ENCODE results near the gene MYO7A. TPM values are rescaled to one million over a fixed set of nuclear protein-coding genes. Genes with fewer than 3 reads are reported as not detected.

The MYO7A gene
- polyA plus RNA-seq, 1 experiment, result not detected

- ChIA-PET POLR2A (no interaction called here), CTCF (interaction anchor here (0.7 to 3.5 kb wide), 2 partner anchors 15 to 406 kb away, joined by 3 to 26 read pairs; partner anchors contain the start of gene MYO7A)
- H3K27me3 ChIP-seq (ENCODE audit: control insufficient read depth, insufficient read depth, low read length), result peaks cover 19% of the 10 kb centered on the region
- no peak for TF ChIP-seq CTCF (IDR thresholded peaks at IDR 0.05; ENCODE audit: low read depth, low read length)
- H3K4me3 ChIP-seq (ENCODE audit: low read depth, low read length), result no peak overlapping the region
- no peaks in the 10 kb centered on the region; the same call in 1 of the 2 replicates for H3K9me3 ChIP-seq (ENCODE audit: control insufficient read depth, insufficient read depth, low read length)
- no peak overlapping the region for H3K27ac ChIP-seq (ENCODE audit: low read depth, low read length)
- DNase-seq (ENCODE audit: low read depth, low spot score), result no peak
Observed at GRCh38 chr11:77142091-77142975, 14.3 kb downstream of the MYO7A start.

- no peak overlapping the region for H3K4me3 ChIP-seq (ENCODE audit: low read depth, low read length)
- H3K27ac ChIP-seq (ENCODE audit: low read depth, low read length), result no peak overlapping the region
- TF ChIP-seq CTCF (IDR thresholded peaks at IDR 0.05; ENCODE audit: low read depth, low read length), result no peak
- ChIA-PET CTCF (no interaction called here), POLR2A (no interaction called here)
- H3K27me3 ChIP-seq (ENCODE audit: control insufficient read depth, insufficient read depth, low read length), result peaks cover 27% of the 10 kb centered on the region
- H3K9me3 ChIP-seq (ENCODE audit: control insufficient read depth, insufficient read depth, low read length), result no peaks in the 10 kb centered on the region; the same call in 1 of the 2 replicates
- no peak for DNase-seq (ENCODE audit: low read depth, low spot score)
Observed at GRCh38 chr11:77143405-77144020, 15.5 kb downstream of the MYO7A start.

- DNase-seq (ENCODE audit: low read depth, low spot score), result no peak
- H3K27ac ChIP-seq (ENCODE audit: low read depth, low read length), result no peak overlapping the region
- TF ChIP-seq CTCF (IDR thresholded peaks at IDR 0.05; ENCODE audit: low read depth, low read length), result no peak
- CTCF ChIA-PET, result interaction anchor here (1.6 kb wide), 1 partner anchor 17 kb away, joined by 5 read pairs; the partner anchor contains the start of gene MYO7A
- H3K9me3 ChIP-seq (ENCODE audit: control insufficient read depth, insufficient read depth, low read length), result no peaks in the 10 kb centered on the region; the same call in 1 of the 2 replicates
- POLR2A ChIA-PET, result no interaction called here
- peaks cover 27% of the 10 kb centered on the region for H3K27me3 ChIP-seq (ENCODE audit: control insufficient read depth, insufficient read depth, low read length)
- H3K4me3 ChIP-seq (ENCODE audit: low read depth, low read length), result no peak overlapping the region
Observed at GRCh38 chr11:77144196-77144856, 16.3 kb downstream of the MYO7A start.

- H3K9me3 ChIP-seq (ENCODE audit: control insufficient read depth, insufficient read depth, low read length), result no peaks in the 10 kb centered on the region; the same call in 1 of the 2 replicates
- H3K27me3 ChIP-seq (ENCODE audit: control insufficient read depth, insufficient read depth, low read length), result peaks cover 30% of the 10 kb centered on the region
- ChIA-PET POLR2A (no interaction called here), CTCF (interaction anchor here (1.6 kb wide), 1 partner anchor 17 kb away, joined by 5 read pairs; the partner anchor contains the start of gene MYO7A)
- TF ChIP-seq CTCF (IDR thresholded peaks at IDR 0.05; ENCODE audit: low read depth, low read length), result no peak
- DNase-seq (ENCODE audit: low read depth, low spot score), result no peak
- H3K27ac ChIP-seq (ENCODE audit: low read depth, low read length), result no peak overlapping the region
- no peak overlapping the region for H3K4me3 ChIP-seq (ENCODE audit: low read depth, low read length)
Observed at GRCh38 chr11:77144857-77145428, 16.9 kb downstream of the MYO7A start.

Data from AG04450 (cell line).